IPS-NIHi7 (cell line): ENCODE data around the gene OR4X2.
"Not testable (repeated sequence)": the region's sequence is repeated elsewhere in the genome, so short reads cannot be mapped to it uniquely, and the experiment has no call there.

ENCODE experiments used
- DNase-seq: peaks from one replicate; pipeline ENCODE4 v3.0.0; 2012; ENCODE audit warnings: mixed read lengths; ENCODE audit errors: extremely low spot score

The OR4X2 gene

GRCh38 chr11:48244804-48245203 is at the start of gene OR4X2:
OR4X2 (plus strand) TSS chr11:48245104; CDS start chr11:48245104, 0 bp downstream.
- DNase-seq, result no peak

- no peak for DNase-seq
Observed at GRCh38 chr11:48207881-48208280, 37.0 kb upstream of the OR4X2 start.

- no peak for DNase-seq
Observed at GRCh38 chr11:48210052-48210451, 34.9 kb upstream of the OR4X2 start.

GRCh38 chr11:48216510-48216909 is 28.4 kb upstream of the OR4X2 start, which contains the start of gene OR4B1:
OR4B1 (plus strand) TSS chr11:48216810; CDS start chr11:48216810, 0 bp downstream.
- no peak for DNase-seq

- DNase-seq, result no peak
Observed at GRCh38 chr11:48228761-48229160, 16.1 kb upstream of the OR4X2 start.

GRCh38 chr11:48230057-48230456 is 14.8 kb upstream of the OR4X2 start:
- not testable (repeated sequence) for DNase-seq

GRCh38 chr11:48237727-48238126 is 7.2 kb upstream of the OR4X2 start:
- DNase-seq, result no peak

GRCh38 chr11:48242501-48242900 is 2.4 kb upstream of the OR4X2 start:
- no peak for DNase-seq

- DNase-seq, result no peak
Observed at GRCh38 chr11:48248902-48249301, 4.0 kb downstream of the OR4X2 start.

GRCh38 chr11:48261600-48261999 is 16.7 kb downstream of the OR4X2 start:
- no peak for DNase-seq

- no peak for DNase-seq
Observed at GRCh38 chr11:48263423-48263911, 18.6 kb downstream of the OR4X2 start, which contains the start of gene OR4X1. OR4X1 (plus strand) TSS chr11:48263861; CDS start chr11:48263861, 0 bp downstream.

- DNase-seq, result no peak
Observed at GRCh38 chr11:48270621-48271020, 25.7 kb downstream of the OR4X2 start.

GRCh38 chr11:48272606-48273005 is 27.7 kb downstream of the OR4X2 start:
- no peak for DNase-seq
